Adrenal gland (tissue), 12 donors: ENCODE measurements around the gene TBXA2R. TPM values are rescaled to one million over a fixed set of nuclear protein-coding genes. Genes with fewer than 3 reads are reported as not detected.

ENCODE experiments used
- DNase-seq, 7 donors: peaks; one replicate each; pipeline ENCODE4 v3.0.0-alpha.2; 2019 to 2020
- H3K27ac ChIP-seq, 5 donors: fragments of 200-600 bp; sonication (generic) in 4 of 5; 1 replicate in 3 of 5; 2 replicates in 2 of 5; pipeline versions ENCODE4 v1.5.1 to v1.8.0; 2016 to 2020; ENCODE audit warnings: mild to moderate bottlenecking in 1 of 5
- H3K27me3 ChIP-seq: fragments of 200-600 bp; 2 replicates; pipeline ENCODE4 v1.8.0; 2021
- H3K36me3 ChIP-seq, 2 donors: fragments of 200-600 bp; replicated peaks in 1 of 2; 1 replicate in 1 of 2; 2 replicates in 1 of 2; pipeline versions ENCODE4 v1.5.1 to v1.8.0; 2018 to 2022
- H3K4me1 ChIP-seq, 2 donors: fragments of 200-600 bp; replicated peaks in 1 of 2; 1 replicate in 1 of 2; 2 replicates in 1 of 2; pipeline versions ENCODE4 v1.5.1 to v1.8.0; 2018 to 2021
- H3K4me3 ChIP-seq, 4 donors: fragments of 200-600 bp; sonication (generic) in 3 of 4; one replicate each; pipeline ENCODE4 v1.5.1; 2016 to 2018
- H3K9me3 ChIP-seq, 3 donors: fragments of 200-600 bp; sonication (generic) in 1 of 3; replicated peaks in 1 of 3; 1 replicate in 2 of 3; 2 replicates in 1 of 3; pipeline versions ENCODE4 v1.5.1 to v1.8.0; 2016 to 2021
- CTCF ChIP-seq, 6 experiments: fragments of 450-650 bp in 4 of 6; fragments of 200-600 bp in 2 of 6; sonication (generic) in 1 of 6; IDR thresholded peaks; 1 replicate in 5 of 6; 2 replicates in 1 of 6; pipeline versions ENCODE4 v1.5.1 to v1.8.0; 2016 to 2021; ENCODE audit warnings: antibody characterized with exemption in 6 of 6, mild to moderate bottlenecking in 2 of 6, moderate library complexity in 1 of 6
- POLR2A ChIP-seq, 2 donors: fragments of 450-650 bp; IDR thresholded peaks; one replicate each; pipeline ENCODE4 v1.6.1; 2017; ENCODE audit warnings: antibody characterized with exemption in 2 of 2, mild to moderate bottlenecking in 2 of 2, moderate library complexity in 1 of 2
- WGBS, 4 donors: extraction: QIAGEN DNeasy Blood & Tissue Kit in 2 of 4; methylation state at CpG; one replicate each; pipeline versions ENCODE4 v1.1.5 to v1.1.7; 2013 to 2017; 5-methylcytosine and 5-hydroxymethylcytosine counted together
- intact Hi-C, 2 donors: fragments of 100-400 bp; cut with DNase I; formaldehyde crosslinking; loops; one replicate each; pipeline versions ENCODE4 v1.14.1 to v1.15.0; 2022 to 2023
- polyA plus RNA-seq, 3 donors: library from polyadenylated mRNA; stranded (reverse); fragments of 200-250 nt in 2 of 3; fragments of 350-450 nt in 1 of 3; fragmentation: Illumina TruSeq in 1 of 3; extraction: RNeasy Lipid Tissue Mini Kit (QIAGEN cat#74804) in 1 of 3; gene quantifications; one replicate each; pipeline ENCODE4 v1.2.3, GENCODE V29; 2013 to 2014
- total RNA-seq, 9 donors: library from RNA; depleted of rRNA in 4 of 9; stranded (reverse); fragments of >200 nt in 4 of 9; fragments of 120-200 nt in 1 of 9; fragmentation: NEBNext Ultra II Directional in 1 of 9; extraction: Animal tissue kit (Norgen Biotek cat#: 25700) in 1 of 9; gene quantifications; one replicate each; pipeline versions ENCODE4 v1.1.0 to v1.2.4, GENCODE V29; 2013 to 2023
- donor health status: healthy with polysubstance abuse.
- donor health status: Bipolar disorder and iron deficiency.
- donor health status: DM: yes; HTN: yes; CAD: no.
- donor health status: DM: no; HTN: no; CAD: no.
- donor health status: DM: no; HTN: no; CAD: no.
- donor health status: DM: yes; HTN: yes; CAD: no.

The TBXA2R gene
- total and polyA plus RNA-seq, 12 donors = 4.7 to 25.5 (median 12.4) TPM

- Histone ChIP-seq H3K9me3 (no peaks in the 10 kb centered on the region), H3K27ac (peak overlapping the region; percentile 20 to 90 (median 74)), H3K4me3 (no peak overlapping the region), H3K27me3 (peaks cover 4% of the 10 kb centered on the region), H3K4me1 (peaks cover 0 to 25% of the 10 kb centered on the region in 2 donors), H3K36me3 (no peaks in the 10 kb centered on the region)
- peak; percentile 75 to 93 (median 90) for DNase-seq
- TF ChIP-seq CTCF (IDR thresholded peaks at IDR 0.05) = no peak
- TF ChIP-seq POLR2A (IDR thresholded peaks at IDR 0.05) = peak in 1 of 2 donors; percentile 68
- whole genome bisulfite sequencing, 4 donors = 25 to 31% (median 26%) methylated on average over 9 to 11 of the region's 11 CpGs
- intact Hi-C loops = no loop called here
These were observed 26.3 kb downstream of the TBXA2R start for GRCh38 chr19:3580156-3580934.

GRCh38 chr19:3578390-3578789 is 28.3 kb downstream of the TBXA2R start:
- Histone ChIP-seq H3K9me3 (no peaks in the 10 kb centered on the region), H3K27me3 (no peaks in the 10 kb centered on the region), H3K4me3 (no peak overlapping the region), H3K36me3 (no peaks in the 10 kb centered on the region), H3K27ac (peak overlapping the region in 1 of 5 donors; percentile 22), H3K4me1 (peaks cover 5 to 27% of the 10 kb centered on the region in 2 donors)
- no peak for DNase-seq
- TF ChIP-seq CTCF (IDR thresholded peaks at IDR 0.05) (no peak), POLR2A (IDR thresholded peaks at IDR 0.05) (no peak)
- intact Hi-C loops = no loop called here
- WGBS, 4 donors = 84 to 92% (median 90%) methylated on average over 9 to 17 of the region's 17 CpGs

GRCh38 chr19:3577723-3578344 is 28.8 kb downstream of the TBXA2R start:
- H3K4me3 ChIP-seq = no peak overlapping the region
- H3K27me3 ChIP-seq = no peaks in the 10 kb centered on the region
- intact Hi-C loops = no loop called here
- no peak for DNase-seq
- peaks cover 7 to 29% of the 10 kb centered on the region in 2 donors for H3K4me1 ChIP-seq
- H3K9me3 ChIP-seq = no peaks in the 10 kb centered on the region
- 89 to 92% (median 92%) methylated on average over 24 to 60 of the region's 60 CpGs for WGBS, 4 donors
- peak overlapping the region in 1 of 5 donors; percentile 40 for H3K27ac ChIP-seq
- TF ChIP-seq POLR2A (IDR thresholded peaks at IDR 0.05) (no peak), CTCF (IDR thresholded peaks at IDR 0.05) (no peak)
- H3K36me3 ChIP-seq = no peaks in the 10 kb centered on the region

GRCh38 chr19:3576696-3577443 is 29.8 kb downstream of the TBXA2R start:
- no peaks in the 10 kb centered on the region for H3K27me3 ChIP-seq
- intact Hi-C loops = no loop called here
- TF ChIP-seq POLR2A (IDR thresholded peaks at IDR 0.05) = peak in 1 of 2 donors; percentile 46
- no peak for TF ChIP-seq CTCF (IDR thresholded peaks at IDR 0.05)
- 22 to 65% (median 46%) methylated on average over 14 to 67 of the region's 78 CpGs for WGBS, 4 donors
- H3K27ac ChIP-seq = peak overlapping the region in 3 of 5 donors; percentile 32 to 72 (median 40)
- no peaks in the 10 kb centered on the region for H3K9me3 ChIP-seq
- H3K4me1 ChIP-seq = peaks cover 10 to 34% of the 10 kb centered on the region in 2 donors
- peak; percentile 67 to 84 (median 77) for DNase-seq
- H3K4me3 ChIP-seq = peak overlapping the region in 1 of 4 donors; percentile 45
- no peaks in the 10 kb centered on the region for H3K36me3 ChIP-seq
